Measurements from ENCODE around the gene TAF1D.
"Not testable (repeated sequence)": the region's sequence is repeated elsewhere in the genome, so short reads cannot be mapped to it uniquely, and the experiment has no call there.

TAF1D gene

DNA sequence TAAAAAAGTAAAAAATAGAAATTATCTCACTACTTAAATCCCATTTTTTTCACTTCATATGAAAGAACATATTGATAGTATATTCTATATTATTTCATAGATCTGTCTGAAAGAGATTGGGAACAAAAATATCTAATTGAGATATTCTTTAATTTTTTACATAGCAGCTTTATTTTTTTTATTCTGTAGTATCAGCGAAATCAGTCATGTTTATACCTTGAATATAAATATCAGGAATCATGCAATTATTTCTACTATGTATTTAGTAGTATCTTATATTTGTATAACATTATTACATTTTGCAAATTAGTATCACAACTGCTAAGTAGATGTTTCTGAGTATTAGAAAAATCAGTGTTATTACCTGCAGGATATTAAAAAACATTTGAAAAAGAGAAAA, 20.6 kb upstream of the TAF1D start:
- no peak overlapping the region for H3K4me3 ChIP-seq (ENCODE audit: low read length)
- TF ChIP-seq, protein P1, sequence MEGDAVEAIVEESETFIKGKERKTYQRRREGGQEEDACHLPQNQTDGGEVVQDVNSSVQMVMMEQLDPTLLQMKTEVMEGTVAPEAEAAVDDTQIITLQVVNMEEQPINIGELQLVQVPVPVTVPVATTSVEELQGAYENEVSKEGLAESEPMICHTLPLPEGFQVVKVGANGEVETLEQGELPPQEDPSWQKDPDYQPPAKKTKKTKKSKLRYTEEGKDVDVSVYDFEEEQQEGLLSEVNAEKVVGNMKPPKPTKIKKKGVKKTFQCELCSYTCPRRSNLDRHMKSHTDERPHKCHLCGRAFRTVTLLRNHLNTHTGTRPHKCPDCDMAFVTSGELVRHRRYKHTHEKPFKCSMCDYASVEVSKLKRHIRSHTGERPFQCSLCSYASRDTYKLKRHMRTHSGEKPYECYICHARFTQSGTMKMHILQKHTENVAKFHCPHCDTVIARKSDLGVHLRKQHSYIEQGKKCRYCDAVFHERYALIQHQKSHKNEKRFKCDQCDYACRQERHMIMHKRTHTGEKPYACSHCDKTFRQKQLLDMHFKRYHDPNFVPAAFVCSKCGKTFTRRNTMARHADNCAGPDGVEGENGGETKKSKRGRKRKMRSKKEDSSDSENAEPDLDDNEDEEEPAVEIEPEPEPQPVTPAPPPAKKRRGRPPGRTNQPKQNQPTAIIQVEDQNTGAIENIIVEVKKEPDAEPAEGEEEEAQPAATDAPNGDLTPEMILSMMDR (conservative IDR thresholded peaks at IDR 0.05; ENCODE audit: low read depth, low read length) = no peak
- DNase-seq (ENCODE audit: low read depth) = no peak

DNA sequence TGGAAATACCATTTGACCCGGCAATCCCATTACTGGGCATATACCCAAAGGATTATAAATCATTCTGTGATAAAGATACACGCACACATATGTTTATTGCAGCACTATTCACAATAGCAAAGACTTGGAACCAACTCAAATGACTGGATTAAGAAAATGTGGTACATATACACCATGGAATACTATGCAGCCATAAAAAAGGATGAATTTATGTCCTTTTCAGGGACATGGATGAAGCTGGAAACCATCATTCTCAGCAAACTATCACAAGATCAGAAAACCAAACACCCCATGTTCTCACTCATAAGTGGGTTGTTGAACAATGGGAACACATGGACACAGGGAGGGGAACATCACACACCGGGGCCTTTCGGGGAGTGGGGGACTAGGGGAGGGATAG, 17.8 kb upstream of the TAF1D start:
- DNase-seq (ENCODE audit: low read depth); H3K4me3 ChIP-seq (ENCODE audit: low read length): not testable (repeated sequence)

DNA sequence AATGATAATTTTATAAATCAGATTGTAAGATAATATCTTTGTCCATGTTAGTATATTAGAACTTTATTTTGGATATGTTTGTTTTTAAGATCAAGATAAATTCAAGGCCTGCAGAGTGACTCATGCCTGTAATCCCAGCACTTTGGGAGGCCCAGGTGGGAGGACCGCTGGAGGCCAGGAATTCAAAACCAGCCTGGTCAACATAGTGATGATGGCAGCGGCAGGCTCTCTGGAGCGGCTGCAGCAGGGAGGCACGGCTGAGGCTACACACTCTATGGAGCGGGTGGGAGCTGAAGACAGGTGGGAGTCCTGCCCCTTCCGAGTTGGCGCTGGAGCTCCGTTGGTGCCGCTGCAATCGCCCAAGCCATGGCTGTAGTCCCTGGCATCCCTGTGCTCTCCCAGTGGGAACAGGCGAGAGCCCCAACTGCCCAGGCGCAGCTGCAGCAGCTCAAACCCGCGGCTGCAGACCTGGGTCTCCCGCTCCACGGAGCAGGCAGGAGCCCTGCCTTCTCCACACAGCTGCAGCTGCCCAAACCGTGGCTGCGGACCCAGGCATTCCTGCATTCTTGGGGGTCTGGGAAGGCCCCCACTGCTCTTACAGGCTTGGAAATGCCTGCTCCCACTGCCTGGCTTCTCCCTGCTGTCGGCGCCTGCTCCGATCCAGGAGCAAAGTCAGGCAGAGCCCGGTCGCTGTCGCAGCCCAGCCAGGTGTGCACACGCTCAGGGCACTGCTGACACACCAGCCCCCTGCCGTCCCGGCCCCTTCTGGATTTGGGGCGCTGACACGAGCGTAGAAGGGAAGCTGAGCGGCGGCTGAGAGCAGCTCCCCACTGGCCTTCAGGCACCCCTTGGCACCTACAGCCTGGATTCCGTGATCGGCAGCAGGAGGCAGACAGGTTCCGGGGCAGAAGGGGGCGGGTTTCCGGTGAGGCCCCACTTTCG, 16.9 kb upstream of the TAF1D start:
- TF ChIP-seq, protein P1 (conservative IDR thresholded peaks at IDR 0.05; ENCODE audit: low read depth, low read length) = no peak
- H3K4me3 ChIP-seq (ENCODE audit: low read length) = no peak overlapping the region
- DNase-seq (ENCODE audit: low read depth) = no peak

DNA sequence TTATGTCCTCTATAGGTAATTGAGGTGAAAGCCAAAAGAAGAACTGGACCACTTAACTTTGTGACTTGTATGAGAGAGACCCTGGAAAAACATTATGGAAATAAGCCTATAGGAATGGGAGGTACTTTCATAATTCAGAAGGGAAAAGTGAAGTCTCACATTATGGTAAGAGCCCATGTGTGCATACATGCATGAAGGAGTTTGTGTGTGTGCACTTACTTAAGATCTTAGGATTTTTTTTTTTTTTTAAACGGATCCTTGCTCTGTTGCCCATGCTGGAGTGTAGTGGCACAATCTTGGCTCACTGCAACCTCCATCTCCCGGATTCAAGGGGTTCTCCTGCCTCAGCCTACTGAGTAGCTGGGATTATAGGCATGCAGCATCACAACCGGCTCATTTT, 16.0 kb upstream of the TAF1D start:
- DNase-seq (ENCODE audit: low read depth) = no peak
- TF ChIP-seq, protein P1 (conservative IDR thresholded peaks at IDR 0.05; ENCODE audit: low read depth, low read length) = no peak
- no peak overlapping the region for H3K4me3 ChIP-seq (ENCODE audit: low read length)

DNA sequence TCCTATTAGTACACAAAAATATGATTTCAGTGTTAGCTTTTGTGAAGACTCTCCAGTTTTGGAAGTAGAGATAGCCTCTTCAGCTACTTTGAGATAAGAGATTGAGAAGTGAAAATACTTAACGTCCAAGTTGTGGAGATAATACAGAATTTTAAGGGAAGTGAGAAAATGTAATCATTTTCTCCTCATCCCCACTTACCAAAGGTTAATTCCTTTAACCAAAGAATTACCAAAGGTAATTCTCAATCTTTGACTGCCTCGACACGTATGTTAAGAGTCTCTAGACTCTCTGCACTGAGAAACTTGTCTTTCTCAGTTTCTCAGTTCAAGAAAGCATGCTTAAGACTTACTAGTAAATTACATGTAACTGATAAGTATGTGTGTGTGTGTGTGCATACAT, 15.5 kb upstream of the TAF1D start:
- no peak for DNase-seq (ENCODE audit: low read depth)
- no peak overlapping the region for H3K4me3 ChIP-seq (ENCODE audit: low read length)
- TF ChIP-seq, protein P1 (conservative IDR thresholded peaks at IDR 0.05; ENCODE audit: low read depth, low read length) = no peak

DNA sequence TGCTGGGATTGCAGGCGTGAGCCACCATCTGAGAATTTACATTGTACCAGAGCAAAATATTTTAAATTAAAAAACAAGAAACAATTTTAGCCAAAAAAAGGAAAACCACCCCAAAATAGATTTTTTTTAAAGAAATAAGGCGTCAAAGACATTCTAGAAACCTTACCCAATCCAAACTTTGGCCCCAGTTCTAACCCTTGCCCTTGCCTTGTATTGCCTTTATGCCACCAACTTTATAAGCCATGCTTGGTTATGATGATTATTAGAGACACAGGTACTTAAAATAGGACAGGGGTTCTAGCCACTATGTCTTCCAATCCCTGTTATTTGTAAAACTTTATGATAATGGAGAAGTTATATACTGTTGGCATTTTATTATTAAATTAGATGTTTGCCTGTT, 11.9 kb upstream of the TAF1D start:
- DNase-seq (ENCODE audit: low read depth) = no peak
- TF ChIP-seq, protein P1 (conservative IDR thresholded peaks at IDR 0.05; ENCODE audit: low read depth, low read length) = no peak
- no peak overlapping the region for H3K4me3 ChIP-seq (ENCODE audit: low read length)

DNA sequence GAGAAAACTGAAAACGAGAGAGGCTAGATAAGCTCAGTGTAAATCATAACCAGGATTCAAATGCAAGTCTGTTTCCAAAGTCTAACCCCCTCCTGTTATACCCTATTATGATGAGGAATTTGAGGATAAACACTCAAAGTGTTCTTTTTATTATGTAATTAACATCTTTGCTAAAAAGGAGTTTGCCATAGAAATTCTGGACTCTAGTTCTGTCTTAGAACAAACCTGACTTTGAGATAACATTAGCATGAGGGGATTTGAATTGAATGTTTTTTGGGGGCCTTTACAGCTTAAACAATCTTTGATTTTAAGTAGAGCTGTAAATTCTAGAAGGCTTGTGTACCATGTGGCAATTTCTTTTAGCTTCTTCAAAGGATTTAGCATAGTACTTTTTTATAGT, 9.7 kb upstream of the TAF1D start:
- TF ChIP-seq, protein P1 (conservative IDR thresholded peaks at IDR 0.05; ENCODE audit: low read depth, low read length) = no peak
- DNase-seq (ENCODE audit: low read depth) = no peak
- H3K4me3 ChIP-seq (ENCODE audit: low read length) = no peak overlapping the region
